Left lung (tissue), 10 donors: ENCODE measurements around the gene COQ8B. TPM values are rescaled to one million over a fixed set of nuclear protein-coding genes. Genes with fewer than 3 reads are reported as not detected.
A peak's percentile ranks its signal among the peaks of the same experiment; 100 is the strongest.

Source experiments
- ATAC-seq: fragments of 200-7000 bp; cut with Tn5 transposase; one replicate; pipeline ENCODE4 v1.9.1; 2020; ENCODE audit warnings: moderate library complexity
- DNase-seq, 4 donors: peaks; one replicate each; pipeline ENCODE4 v3.0.0-alpha.2; 2013 to 2020
- H3K27ac ChIP-seq, 2 donors: fragments of 200-600 bp; sonication (generic) in 1 of 2; one replicate each; pipeline versions ENCODE4 v1.5.0 to v1.8.0; 2020 to 2021
- H3K27me3 ChIP-seq, 2 donors: fragments of 200-600 bp; sonication (generic) in 1 of 2; one replicate each; pipeline versions ENCODE4 v1.5.0 to v1.8.0; 2020 to 2021
- H3K36me3 ChIP-seq, 2 donors: fragments of 200-600 bp; sonication (generic) in 1 of 2; one replicate each; pipeline versions ENCODE4 v1.5.0 to v1.8.0; 2020 to 2021
- H3K4me1 ChIP-seq, 2 donors: fragments of 200-600 bp; one replicate each; pipeline ENCODE4 v1.8.0; 2021
- H3K4me3 ChIP-seq, 2 donors: fragments of 200-600 bp; sonication (generic) in 1 of 2; one replicate each; pipeline versions ENCODE4 v1.5.0 to v1.8.0; 2020 to 2021; ENCODE audit warnings: mild to moderate bottlenecking in 1 of 2
- H3K9me3 ChIP-seq, 2 donors: fragments of 200-600 bp; sonication (generic) in 1 of 2; one replicate each; pipeline versions ENCODE4 v1.5.0 to v1.8.0; 2020 to 2021
- intact Hi-C, 2 donors: fragments of 100-400 bp; cut with DNase I; formaldehyde crosslinking; loops; one replicate each; pipeline versions ENCODE4 v1.11.2 to v1.14.2; 2022
- polyA plus RNA-seq, 6 donors: library from polyadenylated mRNA; unstranded; fragments of 120-200 nt; gene quantifications; one replicate each; pipeline ENCODE4 v1.2.1, GENCODE V29; 2013; ENCODE audit not compliant: insufficient read length in 6 of 6
- total RNA-seq, 2 donors: library from RNA; stranded (reverse); fragmentation: NEBNext Ultra II Directional; extraction: Animal tissue kit (Norgen Biotek cat#: 25700); gene quantifications; one replicate each; pipeline ENCODE4 v1.2.1, GENCODE V29; 2021
- TF ChIP-seq, protein P1 (sequence below), 2 donors: fragments of 200-600 bp; sonication (generic) in 1 of 2; IDR thresholded peaks; one replicate each; pipeline versions ENCODE4 v1.5.0 to v1.8.0; 2021; ENCODE audit warnings: antibody characterized with exemption in 2 of 2
- donor health status: DM: no; HTN: yes; CAD: no.
- donor health status: DM: no; HTN: no; CAD: no.

The COQ8B gene
- total and polyA plus RNA-seq, 8 donors, result 29.8 to 48.1 (median 34.1) TPM

DNA sequence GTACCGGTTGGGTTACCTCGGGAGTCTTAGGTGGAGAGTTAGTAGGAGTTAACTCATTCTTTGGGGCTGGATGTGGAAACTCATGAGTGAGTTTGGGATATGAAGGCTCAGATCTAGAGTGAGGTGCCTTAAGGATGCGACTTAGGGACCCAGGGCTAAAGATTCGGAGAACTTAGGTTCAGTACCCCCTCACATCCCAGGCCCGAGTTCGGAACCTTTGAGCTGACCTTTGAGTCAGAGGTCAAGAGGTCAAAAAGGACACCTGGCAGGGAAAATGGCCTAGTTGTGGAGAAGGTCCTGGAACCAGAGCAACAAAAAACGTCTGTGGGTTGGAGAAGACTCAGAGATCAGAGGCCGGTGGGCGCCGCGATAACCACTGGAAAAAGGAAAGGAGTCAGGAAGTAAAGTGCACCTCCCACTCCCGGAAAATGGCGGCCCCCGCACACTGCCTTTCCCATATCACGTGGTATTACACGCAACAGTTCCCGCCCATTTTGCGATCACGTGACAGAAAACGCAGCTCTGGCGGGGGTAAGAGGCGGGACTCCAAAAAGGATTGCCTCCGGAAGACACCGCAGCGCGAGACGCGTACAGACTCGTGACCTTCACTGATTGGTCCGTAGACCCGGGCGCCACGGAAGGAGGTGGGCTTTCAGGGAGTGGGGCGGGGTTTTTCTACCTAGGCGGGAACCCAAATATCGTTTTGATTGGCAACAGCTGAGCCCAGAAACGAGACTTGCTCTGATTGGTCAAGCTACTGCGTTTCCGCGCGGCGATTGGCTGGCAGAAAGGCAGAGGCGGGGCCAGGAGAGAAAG lies 33.6 kb upstream of the COQ8B start, which contains the start of gene ACTMAP:
Gene ACTMAP (minus strand): TSS at position 420 of the 816 bp plus-strand sequence. CDS start 674 bp downstream, outside the sequence.
- ATAC-seq (peak; percentile 92), DNase-seq (peak; percentile 96 to 100 (median 100))
- Histone ChIP-seq H3K36me3 (peaks cover 0 to 2% of the 10 kb centered on the region in 2 donors), H3K4me1 (peaks cover 32 to 67% of the 10 kb centered on the region in 2 donors), H3K4me3 (peak within 1 kb of the TSS; percentile 58 to 62), H3K9me3 (no peaks in the 10 kb centered on the region), H3K27ac (peak within 1 kb of the TSS; percentile 91 to 94), H3K27me3 (no peaks in the 10 kb centered on the region)
- intact Hi-C loops, result no loop called here
- TF ChIP-seq, protein P1, sequence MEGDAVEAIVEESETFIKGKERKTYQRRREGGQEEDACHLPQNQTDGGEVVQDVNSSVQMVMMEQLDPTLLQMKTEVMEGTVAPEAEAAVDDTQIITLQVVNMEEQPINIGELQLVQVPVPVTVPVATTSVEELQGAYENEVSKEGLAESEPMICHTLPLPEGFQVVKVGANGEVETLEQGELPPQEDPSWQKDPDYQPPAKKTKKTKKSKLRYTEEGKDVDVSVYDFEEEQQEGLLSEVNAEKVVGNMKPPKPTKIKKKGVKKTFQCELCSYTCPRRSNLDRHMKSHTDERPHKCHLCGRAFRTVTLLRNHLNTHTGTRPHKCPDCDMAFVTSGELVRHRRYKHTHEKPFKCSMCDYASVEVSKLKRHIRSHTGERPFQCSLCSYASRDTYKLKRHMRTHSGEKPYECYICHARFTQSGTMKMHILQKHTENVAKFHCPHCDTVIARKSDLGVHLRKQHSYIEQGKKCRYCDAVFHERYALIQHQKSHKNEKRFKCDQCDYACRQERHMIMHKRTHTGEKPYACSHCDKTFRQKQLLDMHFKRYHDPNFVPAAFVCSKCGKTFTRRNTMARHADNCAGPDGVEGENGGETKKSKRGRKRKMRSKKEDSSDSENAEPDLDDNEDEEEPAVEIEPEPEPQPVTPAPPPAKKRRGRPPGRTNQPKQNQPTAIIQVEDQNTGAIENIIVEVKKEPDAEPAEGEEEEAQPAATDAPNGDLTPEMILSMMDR (IDR thresholded peaks at IDR 0.05), result no peak

DNA sequence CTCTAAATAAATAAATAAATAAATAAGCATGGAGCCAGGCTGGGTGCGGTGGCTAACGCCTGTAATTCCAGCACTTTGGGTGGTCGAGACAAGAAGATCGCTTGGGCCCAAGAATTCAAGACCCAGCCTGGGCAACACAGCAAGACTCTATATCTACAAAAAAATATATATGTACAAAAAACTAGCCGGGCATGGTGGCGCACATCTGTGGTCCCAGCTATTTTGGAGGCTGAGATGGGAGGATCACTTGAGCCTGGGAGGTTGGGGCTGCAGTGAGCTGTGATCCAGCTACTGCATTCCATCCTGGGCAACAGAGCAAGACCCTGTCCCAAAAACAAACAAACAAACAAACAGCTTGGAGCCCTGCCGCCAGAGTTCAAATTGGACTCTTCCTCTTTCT lies 30.9 kb upstream of the COQ8B start:
- Histone ChIP-seq H3K27ac (peak overlapping the region in 1 of 2 donors; percentile 94), H3K27me3 (no peaks in the 10 kb centered on the region), H3K36me3 (peaks cover 0 to 2% of the 10 kb centered on the region in 2 donors), H3K9me3 (no peaks in the 10 kb centered on the region), H3K4me3 (no peak overlapping the region), H3K4me1 (peaks cover 21 to 43% of the 10 kb centered on the region in 2 donors)
- intact Hi-C loops, result no loop called here
- DNase-seq, result no peak
- no peak for ATAC-seq
- TF ChIP-seq, protein P1 (IDR thresholded peaks at IDR 0.05), result no peak

DNA sequence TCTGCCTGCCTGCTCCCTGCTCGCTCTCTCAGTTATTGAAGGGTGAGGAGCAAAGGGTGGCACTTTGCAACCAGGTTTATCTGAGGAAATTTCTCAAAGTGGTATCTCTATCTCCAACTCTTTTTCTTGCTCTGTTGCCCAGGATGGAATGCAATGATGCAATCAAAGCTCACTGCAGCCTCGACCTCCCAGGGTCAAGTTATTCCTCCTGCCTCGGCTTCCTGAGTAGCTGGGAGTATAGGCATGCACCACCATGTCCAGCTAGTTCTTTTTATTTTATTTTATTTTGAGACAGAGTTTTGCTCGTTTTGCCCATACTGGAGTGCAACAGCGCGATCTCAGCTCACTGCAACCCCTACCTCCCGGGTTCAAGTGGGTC lies 28.7 kb upstream of the COQ8B start:
- H3K27me3 ChIP-seq, result no peaks in the 10 kb centered on the region
- intact Hi-C loops, result no loop called here
- peaks cover 0 to 22% of the 10 kb centered on the region in 2 donors for H3K36me3 ChIP-seq
- H3K9me3 ChIP-seq, result no peaks in the 10 kb centered on the region
- TF ChIP-seq, protein P1 (IDR thresholded peaks at IDR 0.05), result no peak
- no peak overlapping the region for H3K4me3 ChIP-seq
- peaks cover 14 to 33% of the 10 kb centered on the region in 2 donors for H3K4me1 ChIP-seq
- ATAC-seq (peak; percentile 4), DNase-seq (no peak)
- H3K27ac ChIP-seq, result peak overlapping the region; percentile 42 to 53

DNA sequence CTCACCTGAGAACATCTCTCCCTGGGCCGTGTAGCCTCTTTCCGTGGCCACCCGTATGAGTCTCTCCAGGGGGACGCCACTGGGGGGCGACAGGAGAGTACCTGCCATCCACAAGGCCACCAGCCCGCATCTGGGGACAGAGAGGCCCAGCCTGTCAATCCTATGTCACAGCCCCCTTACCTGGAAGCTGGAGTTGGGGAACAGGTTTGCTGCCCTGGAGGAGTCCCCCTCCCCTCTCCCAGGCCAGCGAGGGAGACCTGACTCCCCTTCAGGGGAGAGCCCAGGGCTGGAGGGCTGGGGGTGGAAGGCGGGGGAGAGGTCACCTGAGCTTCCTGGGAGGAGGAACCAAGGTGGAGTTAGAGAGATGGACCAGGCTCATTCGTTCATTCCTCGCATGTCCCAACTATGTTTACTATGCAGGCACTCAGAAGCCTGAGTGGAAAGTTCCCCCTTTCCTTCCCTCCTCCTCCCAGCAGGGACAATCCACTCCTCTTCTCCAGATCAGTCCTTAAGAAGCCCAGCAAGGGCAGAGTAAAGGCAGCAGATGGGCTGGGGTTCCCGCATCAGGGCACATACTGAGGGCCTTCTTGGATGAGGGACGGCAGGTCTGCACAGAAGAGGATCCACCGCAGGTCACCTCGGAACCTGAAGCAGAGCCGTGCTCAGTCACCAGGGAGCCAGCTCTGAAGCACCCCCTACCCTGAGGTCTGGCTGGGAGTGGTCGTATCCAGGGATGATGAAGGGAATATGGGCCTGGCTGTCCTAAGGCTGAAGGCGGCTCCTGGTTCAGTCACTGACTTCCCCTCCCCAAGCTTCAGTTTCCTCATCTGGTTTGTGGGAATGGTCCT lies 28.1 kb upstream of the COQ8B start:
- H3K4me3 ChIP-seq, result no peak overlapping the region
- no peaks in the 10 kb centered on the region for H3K27me3 ChIP-seq
- peak overlapping the region; percentile 42 to 53 for H3K27ac ChIP-seq
- peak in 2 of 4 donors; percentile 62 to 85 for DNase-seq
- ATAC-seq, result peak; percentile 79
- peaks cover 13 to 29% of the 10 kb centered on the region in 2 donors for H3K4me1 ChIP-seq
- TF ChIP-seq, protein P1 (IDR thresholded peaks at IDR 0.05), result no peak
- intact Hi-C loops, result no loop called here
- H3K36me3 ChIP-seq, result peaks cover 0 to 28% of the 10 kb centered on the region in 2 donors
- no peaks in the 10 kb centered on the region for H3K9me3 ChIP-seq
